NCI-H187 (cell line): Measurements from ENCODE around the gene SEPTIN5.
"Not testable (repeated sequence)": the region's sequence is repeated elsewhere in the genome, so short reads cannot be mapped to it uniquely, and the experiment has no call there.

Source experiments
- DNase-seq, 2 experiments: peaks; one replicate each; lab custom pipeline; 2025; lab: John Stamatoyannopoulos, UW

SEPTIN5 gene

DNA sequence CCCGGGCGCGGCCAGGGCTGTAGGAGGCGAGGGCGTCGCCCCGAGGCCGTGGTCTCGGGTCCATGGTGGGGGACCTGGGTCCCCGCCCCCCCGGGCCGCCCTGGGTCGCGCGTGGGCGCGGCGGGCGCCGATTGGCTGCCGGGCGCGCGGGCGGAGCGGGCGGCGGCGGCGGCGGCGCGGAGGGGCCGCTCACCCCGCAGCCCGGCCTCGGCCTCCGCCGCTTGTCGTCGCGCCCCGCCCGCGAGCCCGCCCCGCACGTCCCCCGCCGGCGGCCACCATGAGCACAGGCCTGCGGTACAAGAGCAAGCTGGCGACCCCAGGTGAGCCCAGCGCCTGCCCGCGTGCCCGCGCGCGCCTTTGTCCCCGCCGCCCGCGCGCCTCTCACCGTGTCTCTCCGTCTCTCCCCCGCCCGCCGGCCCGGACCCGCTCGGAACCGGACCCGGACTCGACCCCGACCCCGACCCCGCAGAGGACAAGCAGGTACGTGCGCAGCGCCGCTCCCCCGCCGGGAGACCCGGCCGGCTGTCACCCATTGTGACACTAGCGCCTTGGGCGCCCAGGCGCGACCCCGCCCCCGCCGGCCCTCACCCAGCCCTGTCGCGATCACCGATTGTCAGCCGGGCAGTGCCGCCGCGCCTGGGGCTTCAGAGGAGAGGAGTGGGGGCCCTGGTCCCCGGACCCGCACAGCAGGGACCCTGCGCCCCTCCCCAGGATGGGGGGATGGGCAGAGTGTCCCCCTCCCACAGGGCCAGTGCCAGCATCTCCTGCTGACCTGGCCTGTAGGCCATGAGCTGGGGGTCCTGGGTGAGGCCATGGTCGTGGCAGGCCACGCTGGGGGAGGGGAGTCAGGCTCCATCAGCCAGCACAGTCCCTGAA is at the start of gene SEPTIN5:
Gene SEPTIN5 (plus strand): TSS at position 192 of the 876 bp plus-strand sequence. CDS start 86 bp downstream, at position 278.
- no peak for DNase-seq

DNA sequence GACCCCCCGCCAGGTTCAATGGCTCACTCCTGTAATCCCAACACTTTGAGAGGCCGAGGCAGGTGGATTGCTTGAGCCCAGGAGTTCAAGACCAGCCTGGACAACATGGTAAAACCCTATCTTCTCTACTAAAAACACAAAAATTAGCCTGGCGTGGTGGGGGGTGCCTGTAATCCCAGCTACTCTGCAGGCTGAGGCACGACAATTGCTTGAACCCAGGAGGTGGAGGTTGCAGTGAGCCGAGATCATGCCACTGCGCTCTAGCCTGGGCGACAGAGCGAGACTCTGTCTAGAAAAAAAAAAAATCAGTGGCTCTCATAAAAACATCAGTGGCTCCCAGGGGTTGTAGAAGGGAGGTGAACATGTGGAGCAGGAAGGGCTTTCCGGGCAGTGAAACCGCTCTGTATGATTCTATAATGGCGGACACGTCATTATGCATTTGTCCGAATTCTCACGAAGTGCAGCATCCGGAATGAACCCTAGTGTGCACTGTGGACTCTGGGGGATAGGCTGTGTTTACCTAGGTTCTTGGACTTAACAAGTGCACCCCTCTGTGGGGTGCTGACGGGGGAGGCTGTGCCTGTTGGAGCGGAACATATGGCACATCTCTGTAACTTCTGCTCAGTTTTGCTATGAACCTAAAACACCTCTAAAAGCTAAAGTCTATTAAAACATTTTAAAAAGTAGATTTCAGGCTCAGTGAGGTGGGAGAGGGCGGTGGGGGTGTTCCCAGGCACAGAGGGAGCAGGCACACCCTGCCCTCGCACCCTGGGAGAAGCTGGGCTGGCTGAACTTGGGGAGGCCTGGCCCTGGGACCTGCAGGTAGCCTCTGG is 49.1 kb upstream of the SEPTIN5 start:
- DNase-seq = no peak

DNA sequence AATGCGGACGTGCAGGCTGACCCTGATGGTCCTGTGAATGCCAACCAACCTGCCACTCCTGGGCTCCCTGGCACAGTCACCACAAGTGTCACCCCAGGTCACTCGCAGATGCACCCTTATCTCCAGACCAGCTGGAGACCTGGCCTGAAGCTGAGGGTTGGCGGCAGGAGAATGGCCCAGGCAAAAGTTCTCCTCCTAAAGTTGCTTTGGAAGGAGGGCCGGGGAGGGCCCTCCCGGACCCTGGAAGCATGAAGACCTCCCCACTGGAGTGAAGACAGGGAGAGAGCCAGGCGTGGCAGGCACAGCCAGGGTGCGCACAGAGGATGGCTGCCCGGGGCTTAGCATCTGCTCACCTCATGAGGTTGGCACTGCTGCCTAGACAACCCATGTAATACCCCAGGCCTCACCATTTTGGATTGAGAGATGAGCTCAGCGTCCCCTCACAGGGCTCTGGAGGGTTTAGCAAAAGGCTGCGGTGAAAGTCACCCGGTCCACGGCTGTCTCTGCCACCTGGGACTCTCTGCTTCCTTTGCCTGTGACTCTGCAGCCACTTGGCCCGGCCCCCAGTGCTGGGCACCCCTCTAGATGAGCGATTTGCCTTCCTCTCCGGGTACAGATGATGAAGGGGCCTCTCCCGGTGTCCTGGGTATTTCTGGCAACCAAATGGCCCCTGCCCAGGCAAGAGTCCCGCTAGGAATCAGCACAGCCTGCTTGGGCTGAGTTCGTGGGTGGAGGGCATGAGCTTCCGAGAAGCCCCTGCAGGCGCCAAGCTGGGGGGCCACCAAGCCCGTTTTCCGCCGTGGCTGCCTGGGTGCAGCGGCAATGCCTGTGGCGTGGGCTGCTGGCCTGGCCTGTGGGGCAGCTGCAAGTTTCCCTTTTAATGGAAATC is 48.3 kb upstream of the SEPTIN5 start:
- DNase-seq = no peak

DNA sequence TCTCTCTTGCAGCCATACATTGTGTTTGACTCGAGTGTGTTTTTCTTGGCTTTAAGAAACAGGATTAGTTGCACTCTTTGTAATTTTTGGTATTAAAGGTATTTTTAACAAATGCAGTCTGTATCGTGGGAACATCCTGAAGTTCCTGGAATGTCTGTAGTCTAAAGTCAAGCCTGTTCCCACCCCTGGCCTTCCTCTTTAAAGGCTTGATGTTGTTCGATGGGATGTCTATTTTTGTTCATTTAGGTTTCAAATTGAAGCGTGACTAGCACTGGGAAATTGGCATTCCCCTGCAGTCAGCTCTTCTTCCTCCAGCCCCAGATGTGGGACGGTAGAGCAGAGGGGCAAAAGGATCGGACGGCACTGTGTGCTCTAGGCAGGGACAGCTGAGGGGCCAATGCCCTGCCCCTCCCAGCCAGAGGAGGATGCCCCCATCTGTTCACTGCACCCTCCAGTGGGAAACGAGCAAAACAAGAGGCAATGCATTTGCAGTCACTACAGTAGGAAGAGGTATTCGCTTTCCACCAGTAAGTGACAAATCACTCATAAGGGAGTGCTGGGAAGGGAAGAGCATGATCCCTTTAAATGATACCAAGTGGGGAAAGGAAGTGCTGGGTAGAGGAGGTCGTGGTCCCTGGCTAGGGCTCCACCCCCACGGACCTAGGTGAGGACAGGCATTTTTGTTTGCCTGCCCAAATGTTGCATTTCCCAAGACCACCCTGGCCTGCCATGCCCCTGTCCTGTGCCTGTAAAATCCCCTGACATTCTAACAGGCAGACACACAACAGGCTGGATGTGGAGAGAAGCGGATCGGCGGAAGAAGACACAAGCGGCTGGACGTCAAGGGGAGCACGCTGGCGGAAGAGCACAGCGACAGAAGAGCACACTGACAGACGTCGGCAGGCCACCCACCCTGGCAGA is 47.4 kb upstream of the SEPTIN5 start:
- DNase-seq = no peak

DNA sequence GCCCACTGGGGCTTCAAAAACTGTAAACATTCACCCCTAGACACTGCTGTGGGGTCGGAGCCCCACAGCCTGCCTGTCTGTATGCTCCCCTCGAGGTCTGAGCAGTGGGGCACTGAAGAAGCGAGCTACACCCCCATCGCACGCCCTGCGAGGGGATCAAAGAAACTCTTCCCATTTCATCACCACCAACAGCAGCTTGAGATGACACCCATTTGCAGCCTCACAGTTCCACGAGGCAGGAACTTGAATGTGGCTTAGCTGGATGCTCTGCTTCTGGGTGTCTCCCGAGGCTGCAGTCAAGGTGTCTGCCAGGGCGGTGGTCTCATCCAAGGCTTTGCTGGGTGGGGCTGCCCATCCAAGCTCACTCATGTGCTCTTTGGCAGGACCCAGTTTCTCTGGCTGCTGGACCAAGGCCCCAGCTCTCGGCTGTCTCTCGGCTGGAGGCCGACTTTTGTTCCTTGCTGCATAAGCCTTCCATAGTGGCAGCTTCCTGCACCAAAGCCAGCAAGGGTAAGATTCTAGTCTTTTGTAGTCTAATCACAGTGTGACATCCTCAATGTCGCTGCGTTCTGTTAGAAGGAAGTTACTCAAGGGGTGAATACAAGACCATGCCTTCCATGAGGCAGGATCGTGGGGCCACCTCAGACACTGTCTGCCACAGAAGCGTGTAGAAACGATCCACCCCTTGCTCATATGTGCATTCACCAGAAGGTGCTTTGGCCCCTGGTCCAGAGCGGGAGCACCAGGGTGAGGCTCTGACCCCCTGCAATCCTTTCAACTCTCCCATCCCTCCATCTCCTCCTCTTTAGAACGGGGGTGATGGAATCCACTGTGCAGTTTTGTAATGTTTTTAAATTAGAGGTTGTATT is 46.2 kb upstream of the SEPTIN5 start:
- DNase-seq = no peak

DNA sequence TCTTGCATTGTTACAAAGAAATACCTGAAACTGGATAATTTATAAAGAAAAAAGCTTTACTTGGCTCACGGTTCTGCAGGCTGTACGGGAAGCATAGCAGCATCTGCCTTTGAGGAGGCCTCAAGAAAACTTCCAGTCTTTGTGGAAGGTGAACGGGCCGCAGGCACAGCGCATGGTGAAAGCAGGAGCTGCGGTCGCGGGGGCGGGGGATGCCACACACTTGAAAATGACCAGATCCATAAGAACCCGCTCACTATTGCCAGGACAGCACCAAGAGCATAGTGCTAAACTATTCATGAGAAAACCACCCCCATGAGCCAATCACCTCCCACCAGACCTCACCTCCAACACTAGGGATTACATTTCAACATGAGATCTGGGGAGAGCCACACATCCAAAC is 45.6 kb upstream of the SEPTIN5 start:
- DNase-seq = no peak

DNA sequence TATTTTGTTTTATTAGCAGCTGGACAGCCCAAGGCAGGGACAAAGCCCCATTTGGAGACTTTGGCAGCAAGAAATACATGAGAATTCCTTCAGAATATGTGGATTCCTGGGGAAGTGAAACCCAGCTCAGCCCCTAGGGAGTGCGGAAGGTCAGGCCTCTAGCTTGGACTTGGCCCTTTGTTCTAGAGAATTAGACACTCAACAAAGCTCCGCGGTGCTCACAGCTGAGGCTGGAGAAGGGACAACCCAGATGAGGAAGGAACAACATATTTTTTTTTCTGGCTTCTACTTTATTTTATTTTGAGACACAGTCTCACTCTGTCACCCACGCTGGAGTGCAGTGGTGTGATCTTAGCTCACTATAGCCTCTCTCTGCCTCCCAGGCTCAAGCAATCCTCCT is 44.7 kb upstream of the SEPTIN5 start:
- no peak for DNase-seq

DNA sequence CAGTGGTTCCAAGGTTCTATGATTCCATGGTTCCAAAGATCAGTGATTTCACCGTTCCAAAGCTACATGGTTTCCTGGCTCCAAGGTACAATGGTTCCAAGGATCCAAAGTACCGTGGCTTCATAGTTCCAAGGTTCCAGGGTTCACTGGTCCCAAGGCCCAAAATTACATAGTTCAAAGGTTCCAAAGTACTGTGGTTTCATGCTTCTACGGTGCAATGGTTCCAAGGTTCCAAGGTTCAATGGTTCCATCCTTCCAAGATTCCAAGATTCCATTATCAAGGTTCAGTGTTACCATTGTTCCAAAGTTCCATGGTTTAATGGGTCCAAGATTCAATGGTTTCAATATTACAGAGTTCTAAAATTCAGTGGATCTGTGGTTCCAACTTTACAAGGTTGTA is 43.0 kb upstream of the SEPTIN5 start:
- no peak for DNase-seq

DNA sequence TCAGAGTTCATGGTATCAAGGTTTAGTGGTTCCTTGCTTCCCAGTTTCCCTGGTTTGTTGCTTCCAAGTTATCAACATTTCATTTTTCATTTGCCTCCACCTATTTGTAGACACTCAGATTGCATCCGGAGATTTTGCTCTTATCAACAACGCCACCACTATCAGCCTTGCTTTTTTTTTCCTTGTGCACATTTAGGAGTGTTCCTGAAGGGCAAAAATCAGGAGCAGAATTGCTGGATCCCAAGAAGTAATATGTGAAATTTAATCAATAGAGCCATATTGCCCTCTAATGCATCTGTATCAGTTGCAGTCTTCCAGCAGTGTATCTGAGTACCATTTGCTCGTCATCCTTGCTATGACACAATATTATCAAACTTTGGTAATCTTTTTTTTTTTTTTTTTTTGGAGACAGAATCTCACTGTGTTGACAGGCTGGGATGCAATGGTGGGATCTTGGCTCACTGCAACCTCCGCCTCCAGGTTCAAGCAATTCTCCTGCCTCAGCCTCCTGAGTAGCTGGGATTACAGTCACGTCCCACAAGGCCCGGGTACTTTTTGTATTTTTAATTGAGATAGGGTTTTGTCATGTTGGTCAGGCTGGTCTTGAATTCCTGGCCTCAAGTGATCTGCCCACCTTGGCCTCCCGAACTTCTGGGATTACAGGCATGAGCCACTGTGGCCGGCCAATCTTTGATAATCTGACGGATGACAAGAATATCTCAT is 42.1 kb upstream of the SEPTIN5 start:
- DNase-seq = no peak

DNA sequence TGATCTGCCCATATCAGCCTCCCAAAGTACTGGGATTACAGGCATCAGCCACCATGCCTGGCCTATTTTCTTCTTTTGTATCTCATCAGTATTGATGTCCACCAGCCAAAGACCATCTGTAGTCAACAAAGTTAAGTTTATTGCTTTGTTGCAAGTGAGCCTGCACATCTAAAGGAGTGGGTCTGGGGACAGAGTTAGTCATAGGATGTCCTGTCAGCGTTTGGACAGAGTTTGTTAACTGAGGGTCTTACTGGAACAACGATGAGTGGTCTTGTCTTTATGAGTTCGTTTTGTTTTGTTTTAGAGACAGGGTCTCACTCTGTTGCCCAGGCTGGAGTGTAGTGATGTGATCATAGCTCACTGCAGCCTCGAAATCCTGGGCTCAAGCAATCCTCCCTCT is 40.6 kb upstream of the SEPTIN5 start:
- no peak for DNase-seq

DNA sequence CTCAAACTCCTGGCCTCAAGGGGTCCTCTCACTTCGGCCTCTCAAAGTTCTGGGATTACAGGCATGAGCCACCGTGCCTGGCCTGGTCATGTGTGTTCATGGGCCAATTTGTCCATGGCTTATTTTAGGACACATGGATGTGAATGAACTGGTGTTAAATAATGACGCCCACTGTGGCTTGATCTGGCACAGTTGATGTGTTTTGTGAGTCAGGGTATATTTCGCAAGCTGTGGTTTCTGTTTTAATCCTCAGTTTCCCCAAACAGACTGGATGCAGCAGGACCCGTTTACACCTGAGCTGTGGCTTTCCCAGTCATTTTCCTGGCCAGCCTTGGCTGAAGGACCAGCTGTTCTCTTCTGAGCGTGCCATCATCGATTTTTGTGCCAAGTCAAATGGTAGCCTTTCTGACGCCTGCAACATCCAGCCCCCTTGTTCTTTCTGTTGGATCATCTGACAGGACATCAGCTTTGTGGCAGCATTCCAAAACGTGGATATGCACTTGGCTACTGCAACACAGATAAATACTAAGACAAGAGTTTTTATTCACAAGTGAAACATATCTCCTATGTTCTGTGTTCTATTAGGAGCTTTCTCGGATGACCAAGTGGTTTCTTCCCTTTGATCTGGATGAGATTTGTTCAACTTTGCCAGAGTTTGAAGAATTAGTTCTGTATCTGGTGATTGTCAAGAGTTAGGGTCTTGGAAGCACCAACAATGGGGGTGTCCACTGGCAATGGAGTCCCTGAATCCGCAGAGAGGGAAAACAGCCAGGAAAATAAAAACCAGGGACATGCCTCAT is 40.0 kb upstream of the SEPTIN5 start:
- DNase-seq = no peak

DNA sequence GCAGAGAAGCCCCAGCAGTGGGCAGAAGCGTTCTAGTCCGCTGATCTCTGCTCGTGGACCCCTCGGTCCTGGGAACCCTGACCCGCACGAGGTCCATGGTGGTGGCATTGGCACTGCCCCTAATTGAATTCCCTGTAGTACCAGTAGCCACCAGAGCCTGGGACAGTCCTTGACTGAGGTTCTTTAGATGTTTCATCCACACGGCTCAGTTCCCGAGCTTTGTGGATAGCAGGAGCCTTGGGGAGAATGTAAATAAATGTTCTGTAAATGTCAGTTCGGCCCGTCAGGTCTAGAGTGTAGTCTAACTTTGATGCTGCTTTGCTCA is 39.4 kb upstream of the SEPTIN5 start:
- no peak for DNase-seq

DNA sequence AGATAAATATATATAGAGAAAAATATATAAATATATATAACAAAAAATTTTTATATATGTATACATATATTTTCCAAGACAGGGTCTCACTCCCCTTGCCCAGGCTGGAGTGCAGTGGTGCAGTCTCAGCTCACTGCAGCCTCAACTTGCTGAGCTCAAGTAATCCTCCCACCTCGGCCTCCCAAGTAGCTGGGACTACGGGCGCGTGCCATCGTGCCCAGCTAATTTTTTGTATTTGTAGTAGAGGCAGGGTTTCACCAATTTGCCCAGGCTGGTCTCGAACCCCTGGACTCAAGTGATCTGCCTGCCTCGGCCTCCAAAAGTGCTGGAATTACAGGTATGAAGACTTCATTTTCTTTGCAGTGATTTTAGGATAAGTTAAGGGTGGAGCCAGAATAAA is 38.9 kb upstream of the SEPTIN5 start:
- no peak for DNase-seq

DNA sequence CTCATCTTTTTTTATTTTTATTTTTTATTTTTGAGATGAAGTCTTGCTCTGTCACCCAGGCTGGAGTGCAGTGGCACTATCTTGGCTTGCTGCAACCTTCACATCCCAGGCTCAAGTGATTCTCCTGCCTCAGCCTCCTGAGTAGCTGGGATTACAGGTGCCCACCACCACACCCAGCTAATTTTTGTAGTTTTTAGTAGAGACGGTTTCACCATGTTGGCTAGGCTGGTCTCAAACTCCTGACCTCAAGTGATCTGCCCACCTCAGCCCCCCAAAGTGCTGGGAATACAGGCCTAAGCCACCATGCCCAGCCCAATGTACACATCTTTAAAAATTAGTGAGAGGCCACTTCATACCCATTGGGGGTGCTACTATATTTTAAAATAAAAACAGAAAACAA is 37.9 kb upstream of the SEPTIN5 start:
- not testable (repeated sequence) for DNase-seq

DNA sequence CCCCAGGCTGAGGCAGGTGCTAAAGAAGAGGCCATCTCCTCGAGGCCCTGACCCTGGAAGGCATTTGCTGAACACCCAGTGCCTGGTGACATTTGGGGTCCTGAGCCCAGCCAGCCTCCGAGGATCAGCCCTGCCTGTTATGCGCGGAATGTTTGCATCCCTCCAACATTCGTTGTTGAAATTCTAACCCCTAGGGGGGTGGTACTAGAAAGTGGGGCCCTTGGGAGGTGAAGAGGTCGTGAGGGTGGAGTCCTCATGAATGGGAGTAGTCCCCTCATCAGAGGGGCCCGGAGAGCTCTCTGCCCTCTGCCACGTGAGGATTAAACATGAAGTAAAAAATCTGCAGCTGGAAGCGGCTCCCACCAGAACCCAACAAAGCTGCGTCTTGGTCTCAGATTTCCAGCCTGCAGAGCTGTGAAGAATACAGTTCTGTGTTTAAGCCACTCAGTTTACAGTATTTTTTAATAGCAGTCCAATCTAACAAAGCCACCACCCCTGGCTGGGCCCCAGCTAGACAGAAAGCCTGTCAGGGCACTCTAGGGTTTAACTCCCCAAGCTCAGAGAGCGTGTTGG is 35.3 kb upstream of the SEPTIN5 start:
- no peak for DNase-seq

DNA sequence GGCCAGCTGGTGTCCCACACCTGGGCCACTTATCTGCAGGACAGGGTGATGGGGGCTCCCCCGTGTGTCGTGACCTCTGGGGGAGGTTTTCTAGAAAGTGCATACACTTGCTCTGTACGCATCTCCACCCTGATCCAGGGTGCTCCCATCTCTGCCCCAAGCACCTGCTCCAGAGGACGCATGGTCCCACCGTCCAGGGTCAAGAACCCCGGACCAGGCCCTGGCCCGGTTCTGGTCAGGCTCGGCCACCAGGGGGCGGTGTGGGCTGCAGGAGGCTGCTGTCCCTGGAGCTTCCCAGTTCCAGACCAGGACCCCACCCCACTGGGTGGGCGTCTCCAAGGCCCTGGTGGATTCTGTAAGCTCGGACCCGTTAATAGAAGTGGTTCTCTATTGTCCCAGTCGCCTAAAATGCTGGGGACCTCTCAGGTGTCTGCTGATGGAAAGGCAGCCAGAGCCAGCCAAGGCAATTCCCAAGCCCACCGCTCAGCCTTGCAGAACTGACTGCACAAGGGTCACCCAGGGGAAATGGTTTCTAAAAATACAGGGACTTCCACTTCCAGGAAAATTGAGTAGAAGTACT is 34.7 kb upstream of the SEPTIN5 start:
- peak in 1 of 2 experiments; percentile 6 for DNase-seq

DNA sequence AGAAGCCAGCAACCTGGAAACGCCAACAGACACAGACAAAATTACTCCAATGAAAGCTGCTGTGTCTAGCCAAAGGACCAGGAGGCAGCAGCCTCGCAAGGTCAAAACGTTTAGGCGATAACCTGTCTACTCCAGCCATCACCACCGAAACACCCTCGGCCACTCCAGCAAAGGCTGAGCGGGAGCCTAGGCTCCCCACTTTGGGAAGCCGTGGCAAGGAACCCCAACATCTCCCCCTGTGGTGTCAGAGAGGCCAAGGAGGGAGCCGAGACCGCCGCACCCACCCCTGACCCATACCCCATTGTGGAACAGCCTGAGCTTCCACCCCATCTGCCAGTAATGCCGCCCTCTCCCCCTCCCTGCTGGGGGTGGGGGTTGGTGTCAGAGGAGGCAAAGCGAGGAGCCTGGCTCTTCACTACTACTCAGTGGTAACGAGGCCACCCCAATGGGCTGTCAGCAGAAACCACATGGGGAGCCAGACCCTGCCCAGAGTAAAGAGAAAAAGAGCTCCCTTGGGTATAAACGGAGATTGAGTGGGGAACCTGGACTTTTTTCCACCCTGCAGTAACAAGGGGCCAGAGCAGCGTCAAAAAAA is 33.9 kb upstream of the SEPTIN5 start:
- no peak for DNase-seq
